B cell (primary cell): ENCODE results near the gene COLGALT1.

Experiments used
- CTCF ChIP-seq: fragments of 200-600 bp; IDR thresholded peaks from one replicate; pipeline ENCODE4 v1.8.0; 2022; ENCODE audit warnings: antibody characterized with exemption, mild to moderate bottlenecking
- EZH2 ChIP-seq: IDR thresholded peaks from 2 replicates; pipeline ENCODE4 v1.6.1; 2012; ENCODE audit warnings: borderline replicate concordance, low read depth, mild to moderate bottlenecking, moderate library complexity, low read length; ENCODE audit not compliant: insufficient read depth, poor library complexity, severe bottlenecking

- TF ChIP-seq CTCF (peak; percentile 94), EZH2 (no peak)
These were observed 50.5 kb downstream of the COLGALT1 start for GRCh38 chr19:17605761-17606589.
